ENCODE data around the gene BRCC3.

DNA sequence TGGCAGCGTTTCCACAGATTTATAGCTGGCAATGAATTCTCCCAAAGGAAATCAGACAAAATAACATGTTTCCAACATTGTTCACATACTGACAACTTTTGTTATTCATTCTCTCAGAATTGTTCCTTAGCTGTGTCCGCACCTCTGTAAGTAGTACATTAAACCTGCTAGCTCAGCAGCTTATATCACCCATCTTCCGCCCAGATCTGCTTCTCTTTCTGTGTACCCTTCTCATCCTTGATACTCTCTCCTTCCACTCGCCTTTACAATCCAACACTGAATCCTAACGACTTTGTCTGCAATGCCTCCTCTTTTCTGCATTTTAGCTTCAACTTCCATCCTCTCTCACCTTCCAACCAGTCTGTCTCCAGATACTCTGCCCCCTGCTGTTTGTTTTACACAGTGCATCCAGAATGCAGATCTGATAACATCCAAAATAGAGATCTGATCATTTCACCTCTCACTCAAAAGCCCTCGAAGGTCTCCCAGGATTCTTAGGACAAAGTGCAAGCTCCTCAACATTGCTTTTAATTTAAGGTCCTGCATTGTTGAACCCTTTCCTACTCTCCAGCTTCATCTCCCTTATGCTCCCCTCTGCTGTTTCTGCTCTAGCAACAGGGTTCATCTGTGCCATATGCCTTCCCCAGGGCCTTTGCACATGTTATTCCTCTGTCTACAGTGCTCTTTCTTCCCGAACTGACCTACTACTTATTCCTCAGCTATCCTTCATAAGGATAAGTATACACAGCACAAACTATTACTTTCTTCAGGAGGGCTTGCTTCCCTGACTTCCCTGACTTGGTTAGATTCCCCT is 77.6 kb downstream of the BRCC3 start:
- TF ChIP-seq POLR2A (IDR thresholded peaks at IDR 0.05; ENCODE audit: low read depth, low read length) (no peak), PAX5 (IDR thresholded peaks at IDR 0.05; ENCODE audit: insufficient read depth, low read length, severe bottlenecking) (no peak), POLR2AphosphoS5 (IDR thresholded peaks at IDR 0.05; ENCODE audit: low read depth, low read length) (no peak), TAF1 (IDR thresholded peaks at IDR 0.05; ENCODE audit: low read depth, low read length) (no peak), POU2F2 (IDR thresholded peaks at IDR 0.05; ENCODE audit: low read depth, low read length) (no peak)

Measured in GM12891 (cell line).